NCI-H1105 (cell line): Measurements from ENCODE around the gene ATP1B4.

ENCODE experiments used
- DNase-seq: peaks from one replicate; lab custom pipeline; 2025; lab: John Stamatoyannopoulos, UW

Gene ATP1B4

GRCh38 chrX:120377179-120377578, 15.3 kb downstream of the ATP1B4 start:
- DNase-seq: no peak

GRCh38 chrX:120377715-120378114, 15.8 kb downstream of the ATP1B4 start:
- no peak for DNase-seq

DNA sequence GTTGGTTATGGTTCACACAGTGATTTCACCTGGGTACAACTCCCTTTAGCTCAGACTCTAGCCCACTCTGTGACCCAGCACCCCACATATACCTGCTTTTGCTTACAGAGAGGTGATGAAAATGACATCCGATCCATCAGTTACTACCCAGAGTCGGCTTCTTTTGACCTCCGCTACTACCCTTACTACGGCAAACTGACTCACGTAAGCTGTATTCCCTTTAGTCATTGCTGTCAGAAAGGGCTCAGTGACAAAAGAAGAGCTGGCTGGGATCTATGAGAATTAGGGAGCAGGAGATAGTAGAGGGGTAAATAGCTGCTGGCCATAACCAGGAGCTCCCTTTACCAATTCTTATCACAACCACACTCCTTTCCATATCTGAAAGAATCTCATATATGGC, 16.7 kb downstream of the ATP1B4 start:
- no peak for DNase-seq

GRCh38 chrX:120379937-120380681, 18.2 kb downstream of the ATP1B4 start:
- DNase-seq: no peak

DNA sequence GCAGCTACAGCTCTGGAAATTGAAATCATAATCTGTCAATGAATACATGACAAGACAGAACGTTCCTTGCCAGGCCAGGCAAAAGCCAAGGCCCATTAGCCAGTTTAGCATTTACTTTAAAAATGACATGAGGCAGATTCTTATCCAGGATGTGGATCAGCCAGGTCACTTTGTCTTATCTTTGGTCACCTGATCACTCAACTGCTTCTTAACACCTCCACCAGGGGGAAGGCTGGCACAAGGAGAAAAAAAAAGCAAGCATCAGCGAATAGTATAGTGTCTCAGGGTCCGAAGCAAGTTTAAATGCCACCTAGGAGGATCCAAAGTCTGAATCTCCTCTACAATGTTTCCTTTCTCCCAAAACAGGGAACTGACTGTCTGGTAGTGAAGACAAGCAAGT, 18.8 kb downstream of the ATP1B4 start:
- no peak for DNase-seq

DNA sequence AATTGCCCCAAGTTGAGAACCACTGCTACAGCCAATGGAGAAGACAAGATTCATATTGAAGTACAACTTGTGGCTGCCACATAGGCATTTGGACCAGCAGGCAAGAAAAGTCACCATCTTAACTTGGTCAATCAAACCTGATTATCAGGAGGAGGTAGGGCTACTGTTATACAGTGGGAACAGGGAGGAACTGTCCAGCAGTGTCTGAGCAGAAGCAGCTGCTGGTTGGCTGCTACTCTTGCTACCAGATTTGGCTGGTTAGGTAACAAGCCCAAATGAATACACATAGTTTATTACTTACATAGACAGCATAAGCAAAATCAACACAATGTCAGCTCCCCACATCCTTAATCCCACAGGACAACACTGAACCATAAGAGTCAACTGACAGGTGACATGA, 39.4 kb downstream of the ATP1B4 start:
- no peak for DNase-seq

DNA sequence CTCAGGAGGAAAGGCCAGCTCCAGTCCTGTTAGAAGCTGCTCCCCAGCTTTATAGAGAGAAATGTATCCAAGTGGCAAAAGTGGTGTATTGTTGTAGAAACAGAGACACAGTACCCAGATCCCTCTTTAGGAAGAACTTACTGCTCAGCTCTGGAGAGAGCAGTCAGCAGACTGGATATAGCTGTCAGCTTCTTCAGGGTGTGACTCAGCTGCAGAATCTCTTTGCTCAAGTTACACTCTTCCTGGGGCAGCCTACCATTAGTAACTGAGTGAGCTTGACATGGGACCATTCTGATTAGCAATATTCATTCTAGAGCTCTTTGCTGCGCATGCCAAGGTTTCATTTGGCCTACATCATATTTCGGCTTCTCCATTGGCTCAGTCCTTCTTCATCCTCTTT, 40.5 kb downstream of the ATP1B4 start:
- no peak for DNase-seq

GRCh38 chrX:120406638-120407037, 44.7 kb downstream of the ATP1B4 start:
- no peak for DNase-seq

DNA sequence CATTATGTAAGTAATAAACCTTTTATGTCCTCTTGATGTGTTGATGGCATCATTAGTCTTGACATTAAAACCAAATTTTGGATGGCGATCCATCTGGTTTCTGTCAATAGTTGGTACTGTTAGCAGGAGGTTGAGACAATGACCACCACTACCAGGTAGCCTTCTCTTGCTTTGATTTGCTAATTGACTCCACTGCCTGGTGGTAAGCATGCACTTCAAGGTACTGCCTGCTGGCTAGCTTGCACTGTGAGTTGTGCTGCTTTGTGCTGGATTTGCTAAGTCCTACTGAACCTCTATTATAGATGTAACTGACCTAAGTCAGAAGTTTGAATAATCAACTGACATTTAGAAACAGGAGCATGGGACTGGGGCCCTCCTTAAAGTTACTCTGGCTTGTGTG, 46.3 kb downstream of the ATP1B4 start:
- DNase-seq: no peak

- no peak for DNase-seq
Observed at GRCh38 chrX:120419463-120419862, 57.6 kb downstream of the ATP1B4 start.

DNA sequence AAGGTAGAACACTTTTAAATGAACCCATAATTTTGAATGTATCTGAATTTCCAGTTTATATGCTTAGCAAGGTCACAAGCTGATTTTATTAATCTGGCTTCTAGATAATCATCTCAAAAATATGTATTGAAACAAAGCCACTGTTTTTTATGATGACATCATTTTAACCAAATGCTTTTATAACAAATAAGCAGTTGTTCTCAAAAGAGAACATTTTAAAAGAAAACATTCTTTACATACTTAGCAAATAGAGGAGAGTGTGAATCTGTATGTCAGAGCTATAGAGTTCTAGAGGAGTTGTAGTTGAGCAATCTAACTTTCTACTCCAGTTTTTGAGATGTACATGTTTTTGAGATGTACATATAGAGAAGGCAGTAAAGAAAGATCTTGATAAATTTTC, 64.7 kb downstream of the ATP1B4 start:
- DNase-seq: no peak

- no peak for DNase-seq
Observed at GRCh38 chrX:120428309-120428708, 66.4 kb downstream of the ATP1B4 start.

DNA sequence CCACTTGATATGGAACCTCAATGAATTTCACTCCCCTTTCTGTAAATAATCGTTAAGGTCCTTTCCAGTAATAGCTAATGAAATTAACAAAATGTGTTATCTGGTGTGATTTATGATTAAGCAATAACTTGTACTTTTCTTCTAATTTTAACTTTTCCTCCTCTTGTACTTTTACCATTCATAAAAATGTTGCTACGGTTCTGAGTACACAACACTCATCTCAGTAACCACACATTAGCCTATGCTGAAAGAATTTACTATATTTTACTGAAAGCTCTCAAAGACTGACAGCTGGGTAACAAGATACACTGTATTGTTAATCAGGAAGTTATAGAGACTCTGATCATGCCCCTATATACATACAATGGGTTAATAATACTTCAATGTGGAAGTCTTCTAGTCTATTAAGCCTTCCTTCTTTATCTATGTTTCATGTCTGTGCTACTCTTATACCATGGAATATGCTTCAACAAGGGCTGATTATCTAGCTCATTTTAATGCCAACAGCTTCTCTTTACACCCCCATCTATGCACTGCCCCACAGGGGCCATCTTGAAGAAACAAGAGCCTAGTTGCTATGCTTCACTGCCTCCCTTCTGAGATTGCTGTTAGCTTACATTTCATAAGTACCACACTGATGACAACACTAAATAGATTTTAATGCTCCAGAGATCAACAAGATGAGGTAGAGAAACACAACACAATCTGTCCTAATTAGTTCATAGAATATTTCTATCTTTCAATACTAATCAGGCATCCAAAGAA, 68.1 kb downstream of the ATP1B4 start:
- no peak for DNase-seq
